ENCODE results near the gene CLDN1.

GRCh38 chr3:190346541-190346940 is 24.3 kb upstream of the CLDN1 start:
- TF ChIP-seq, protein P1, sequence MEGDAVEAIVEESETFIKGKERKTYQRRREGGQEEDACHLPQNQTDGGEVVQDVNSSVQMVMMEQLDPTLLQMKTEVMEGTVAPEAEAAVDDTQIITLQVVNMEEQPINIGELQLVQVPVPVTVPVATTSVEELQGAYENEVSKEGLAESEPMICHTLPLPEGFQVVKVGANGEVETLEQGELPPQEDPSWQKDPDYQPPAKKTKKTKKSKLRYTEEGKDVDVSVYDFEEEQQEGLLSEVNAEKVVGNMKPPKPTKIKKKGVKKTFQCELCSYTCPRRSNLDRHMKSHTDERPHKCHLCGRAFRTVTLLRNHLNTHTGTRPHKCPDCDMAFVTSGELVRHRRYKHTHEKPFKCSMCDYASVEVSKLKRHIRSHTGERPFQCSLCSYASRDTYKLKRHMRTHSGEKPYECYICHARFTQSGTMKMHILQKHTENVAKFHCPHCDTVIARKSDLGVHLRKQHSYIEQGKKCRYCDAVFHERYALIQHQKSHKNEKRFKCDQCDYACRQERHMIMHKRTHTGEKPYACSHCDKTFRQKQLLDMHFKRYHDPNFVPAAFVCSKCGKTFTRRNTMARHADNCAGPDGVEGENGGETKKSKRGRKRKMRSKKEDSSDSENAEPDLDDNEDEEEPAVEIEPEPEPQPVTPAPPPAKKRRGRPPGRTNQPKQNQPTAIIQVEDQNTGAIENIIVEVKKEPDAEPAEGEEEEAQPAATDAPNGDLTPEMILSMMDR (conservative IDR thresholded peaks at IDR 0.05), result no peak
- TF ChIP-seq EZH2 (IDR thresholded peaks at IDR 0.05; ENCODE audit: low read depth), result no peak
